SU-DHL-6 (cell line): ENCODE results near the gene ST3GAL4.
"Not testable (repeated sequence)": the region's sequence is repeated elsewhere in the genome, so short reads cannot be mapped to it uniquely, and the experiment has no call there.

Experiments used
- EZH2phosphoT487 ChIP-seq: fragments of 200-600 bp; sonication (generic), shearing (Covaris generic); conservative IDR thresholded peaks from 2 replicates; pipeline ENCODE4 v1.6.1; 2018; ENCODE audit warnings: mild to moderate bottlenecking, antibody characterized with exemption, low read length, moderate library complexity, mixed read lengths
- TF ChIP-seq, protein P1 (sequence below): fragments of 200-600 bp; sonication (generic); IDR thresholded peaks from one replicate; pipeline ENCODE4 v1.5.1; 2017; ENCODE audit warnings: antibody characterized with exemption, mild to moderate bottlenecking, low read length, moderate library complexity; ENCODE audit not compliant: insufficient read depth, poor library complexity, severe bottlenecking

DNA sequence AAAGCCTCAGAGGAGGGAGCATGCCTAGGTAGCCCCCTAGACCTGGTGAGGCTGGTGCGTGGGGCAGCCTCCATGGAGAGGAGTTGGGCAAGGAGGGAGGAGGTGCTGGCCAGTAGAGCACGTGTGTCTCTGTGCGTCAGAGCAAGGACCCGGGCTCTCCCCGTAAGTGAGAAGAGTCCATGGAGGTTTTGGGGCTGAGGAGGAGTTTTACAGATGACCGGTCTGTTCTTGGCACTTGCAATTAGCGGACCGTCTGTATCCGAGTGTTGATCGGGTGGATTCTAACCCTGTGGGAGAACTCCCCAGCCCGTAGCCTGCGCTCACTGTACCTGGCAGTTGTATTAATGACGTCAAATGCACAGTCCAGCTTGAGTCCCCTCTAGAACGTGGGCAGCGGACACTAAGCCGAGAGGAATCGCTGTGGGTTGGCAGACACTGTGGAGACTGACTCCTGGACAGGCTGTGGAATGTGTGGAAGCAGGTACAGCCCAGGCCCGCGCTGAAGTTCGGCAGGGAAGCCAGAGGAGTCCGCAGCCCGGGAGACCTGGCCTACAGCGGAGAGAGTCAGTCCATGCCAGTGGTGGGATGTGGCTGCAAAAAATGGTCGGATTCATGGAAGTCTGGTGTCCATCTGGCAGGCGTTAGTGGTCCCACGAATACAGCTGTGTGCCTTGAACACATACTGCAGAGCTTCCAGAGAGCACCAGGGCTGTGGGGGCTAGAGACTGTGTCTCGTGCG is 19.2 kb downstream of the ST3GAL4 start:
- TF ChIP-seq, protein P1, sequence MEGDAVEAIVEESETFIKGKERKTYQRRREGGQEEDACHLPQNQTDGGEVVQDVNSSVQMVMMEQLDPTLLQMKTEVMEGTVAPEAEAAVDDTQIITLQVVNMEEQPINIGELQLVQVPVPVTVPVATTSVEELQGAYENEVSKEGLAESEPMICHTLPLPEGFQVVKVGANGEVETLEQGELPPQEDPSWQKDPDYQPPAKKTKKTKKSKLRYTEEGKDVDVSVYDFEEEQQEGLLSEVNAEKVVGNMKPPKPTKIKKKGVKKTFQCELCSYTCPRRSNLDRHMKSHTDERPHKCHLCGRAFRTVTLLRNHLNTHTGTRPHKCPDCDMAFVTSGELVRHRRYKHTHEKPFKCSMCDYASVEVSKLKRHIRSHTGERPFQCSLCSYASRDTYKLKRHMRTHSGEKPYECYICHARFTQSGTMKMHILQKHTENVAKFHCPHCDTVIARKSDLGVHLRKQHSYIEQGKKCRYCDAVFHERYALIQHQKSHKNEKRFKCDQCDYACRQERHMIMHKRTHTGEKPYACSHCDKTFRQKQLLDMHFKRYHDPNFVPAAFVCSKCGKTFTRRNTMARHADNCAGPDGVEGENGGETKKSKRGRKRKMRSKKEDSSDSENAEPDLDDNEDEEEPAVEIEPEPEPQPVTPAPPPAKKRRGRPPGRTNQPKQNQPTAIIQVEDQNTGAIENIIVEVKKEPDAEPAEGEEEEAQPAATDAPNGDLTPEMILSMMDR = not testable (repeated sequence)
- TF ChIP-seq EZH2phosphoT487 = not testable (repeated sequence)
